OCI-LY7 (cell line): ENCODE results near the gene TEX13B. TPM values are rescaled to one million over a fixed set of nuclear protein-coding genes. Genes with fewer than 3 reads are reported as not detected.

Experiments
- BruUV-seq: library from RNA; stranded (reverse); fragments of 400-500 nt; replicated peaks from 2 replicates; lab custom pipeline; 2021; lab: Mats Ljungman, UMichigan
- CTCF ChIA-PET: fragments of 300-600 bp; sonication (Branson Sonifier 250); formaldehyde crosslinking; loops from one replicate; lab custom pipeline; 2022; ENCODE audit warnings: antibody characterized with exemption; ENCODE audit not compliant: unreplicated experiment; lab: Charles Lee
- POLR2A ChIA-PET: fragments of 300-600 bp; sonication (Branson Sonifier 250); formaldehyde crosslinking; loops from one replicate; lab custom pipeline; 2022; ENCODE audit warnings: antibody characterized with exemption; lab: Charles Lee
- DNase-seq: peaks from one replicate; pipeline ENCODE4 v3.0.0-alpha.2; 2015; ENCODE audit warnings: low spot score
- H2AFZ ChIP-seq: fragments of 200-600 bp; sonication (generic), shearing (Covaris generic); 2 replicates; pipeline ENCODE4 v1.6.1; 2014; ENCODE audit warnings: mild to moderate bottlenecking, antibody characterized with exemption, low read length, moderate library complexity
- H3K27ac ChIP-seq: fragments of 200-600 bp; sonication (generic); 2 replicates; pipeline ENCODE4 v1.5.1; 2014; ENCODE audit warnings: mixed run types, low read depth, mild to moderate bottlenecking, moderate library complexity, low read length, inconsistent platforms; ENCODE audit not compliant: poor library complexity, severe bottlenecking
- H3K36me3 ChIP-seq: fragments of 200-600 bp; sonication (generic); 2 replicates; pipeline ENCODE4 v1.6.1; 2014; ENCODE audit warnings: mild to moderate bottlenecking, antibody characterized with exemption, low read length, moderate library complexity, mixed read lengths; ENCODE audit not compliant: insufficient read depth
- H3K4me1 ChIP-seq: fragments of 200-600 bp; sonication (generic); 2 replicates; pipeline ENCODE4 v1.5.1; 2014; ENCODE audit warnings: mild to moderate bottlenecking, low read length; ENCODE audit not compliant: insufficient read depth, poor library complexity, severe bottlenecking
- H3K4me2 ChIP-seq: fragments of 200-600 bp; sonication (generic); 2 replicates; pipeline ENCODE4 v1.6.1; 2014; ENCODE audit warnings: mild to moderate bottlenecking, low read length
- H3K4me3 ChIP-seq: fragments of 200-600 bp; sonication (generic); 2 replicates; pipeline ENCODE4 v1.5.1; 2014; ENCODE audit warnings: mild to moderate bottlenecking, low read depth, low read length; ENCODE audit not compliant: poor library complexity, severe bottlenecking
- H3K79me2 ChIP-seq: fragments of 200-600 bp; sonication (generic); 2 replicates; pipeline ENCODE4 v1.6.1; 2016; ENCODE audit warnings: low read depth, mild to moderate bottlenecking, low read length, moderate library complexity, mixed read lengths; ENCODE audit not compliant: insufficient read depth
- H3K9me2 ChIP-seq: fragments of 200-600 bp; sonication (generic); 2 replicates; pipeline ENCODE4 v1.6.1; 2016; ENCODE audit warnings: mild to moderate bottlenecking, low read length, mixed read lengths; ENCODE audit not compliant: insufficient read depth
- H3K9me3 ChIP-seq: fragments of 200-600 bp; sonication (generic); 2 replicates; pipeline ENCODE4 v1.6.1; 2014; ENCODE audit warnings: mild to moderate bottlenecking, mixed run types, low read length, mixed read lengths
- H4K20me1 ChIP-seq: fragments of 200-600 bp; sonication (generic); 2 replicates; pipeline ENCODE4 v1.6.1; 2014; ENCODE audit warnings: mild to moderate bottlenecking, antibody characterized with exemption, low read length, moderate library complexity, mixed read lengths; ENCODE audit not compliant: insufficient read depth
- CTCF ChIP-seq: fragments of 200-600 bp; sonication (generic); conservative IDR thresholded peaks from 2 replicates; pipeline ENCODE4 v1.5.1; 2014; ENCODE audit warnings: mild to moderate bottlenecking, antibody characterized with exemption, low read length, moderate library complexity, mixed read lengths
- EZH2phosphoT487 ChIP-seq: fragments of 200-600 bp; sonication (generic); IDR thresholded peaks from 2 replicates; pipeline ENCODE4 v1.6.1; 2018; ENCODE audit warnings: low read depth, borderline replicate concordance, mild to moderate bottlenecking, mixed run types, antibody characterized with exemption, low read length, moderate library complexity, mixed read lengths
- intact Hi-C: fragments of 100-400 bp; cut with micrococcal nuclease; formaldehyde crosslinking; loops from one replicate; pipeline ENCODE4 v1.10.0; 2022; ENCODE audit not compliant: unreplicated experiment
- total RNA-seq, 2 experiments: library from RNA; depleted of rRNA in 1 of 2; stranded (reverse); fragments of >200 nt in 1 of 2; shearing (Covaris generic) in 1 of 2; gene quantifications; 2 replicates each; pipeline ENCODE4 v1.2.3, GENCODE V29; 2014 to 2022

The TEX13B gene
- total RNA-seq, 2 experiments from 2014 or later = not detected

- ChIA-PET CTCF (no interaction called here), POLR2A (no interaction called here)
- Histone ChIP-seq H3K4me1 (no peaks in the 10 kb centered on the region), H3K9me2 (no peaks in the 10 kb centered on the region), H4K20me1 (no peaks in the 10 kb centered on the region), H3K4me3 (no peak overlapping the region), H3K4me2 (no peak overlapping the region), H3K9me3 (no peaks in the 10 kb centered on the region), H3K36me3 (no peaks in the 10 kb centered on the region), H3K79me2 (no peaks in the 10 kb centered on the region), H3K27ac (no peak overlapping the region), H2AFZ (no peak overlapping the region)
- no peak for DNase-seq
- intact Hi-C loops = no loop called here
- no TSS peak for BruUV-seq
- TF ChIP-seq CTCF = no peak
- no peak for TF ChIP-seq EZH2phosphoT487
These were observed 14.0 kb upstream of the TEX13B start for GRCh38 chrX:107996124-107996523.

- no peak overlapping the region for H3K4me2 ChIP-seq
These were observed 2.9 kb upstream of the TEX13B start for GRCh38 chrX:107985033-107985432.

GRCh38 chrX:107979534-107979933 lies 2.6 kb downstream of the TEX13B start:
- no peaks in the 10 kb centered on the region for H3K4me1 ChIP-seq
- no peaks in the 10 kb centered on the region for H4K20me1 ChIP-seq
- H2AFZ ChIP-seq = no peak overlapping the region
- BruUV-seq = no TSS peak
- no peaks in the 10 kb centered on the region for H3K79me2 ChIP-seq
- no peak overlapping the region for H3K27ac ChIP-seq
- H3K9me3 ChIP-seq = no peaks in the 10 kb centered on the region
- CTCF ChIA-PET = no interaction called here
- TF ChIP-seq CTCF (no peak), EZH2phosphoT487 (no peak)
- H3K9me2 ChIP-seq = no peaks in the 10 kb centered on the region
- intact Hi-C loops = no loop called here
- no peak overlapping the region for H3K4me2 ChIP-seq
- H3K36me3 ChIP-seq = no peaks in the 10 kb centered on the region
- no peak for DNase-seq
- POLR2A ChIA-PET = no interaction called here
- H3K4me3 ChIP-seq = no peak overlapping the region

More at GRCh38 chrX:107985033-107985432, 2.9 kb upstream of the TEX13B start:
- Histone ChIP-seq H3K4me3 (no peak overlapping the region), H3K36me3 (no peaks in the 10 kb centered on the region), H3K9me3 (no peaks in the 10 kb centered on the region), H4K20me1 (no peaks in the 10 kb centered on the region), H3K4me1 (no peaks in the 10 kb centered on the region), H3K27ac (no peak overlapping the region), H2AFZ (no peak overlapping the region), H3K79me2 (no peaks in the 10 kb centered on the region), H3K9me2 (no peaks in the 10 kb centered on the region)
- POLR2A ChIA-PET = no interaction called here
- intact Hi-C loops = no loop called here
- CTCF ChIA-PET = no interaction called here
- no TSS peak for BruUV-seq
- no peak for DNase-seq
- TF ChIP-seq CTCF = no peak
- TF ChIP-seq EZH2phosphoT487 = no peak
